Measurements from ENCODE around the gene ARMCX6. TPM values are rescaled to one million over a fixed set of nuclear protein-coding genes. Genes with fewer than 3 reads are reported as not detected.
"Not testable (repeated sequence)": the region's sequence is repeated elsewhere in the genome, so short reads cannot be mapped to it uniquely, and the experiment has no call there.

The ARMCX6 gene
- total and polyA plus RNA-seq, 2 of the 4 experiments (the other 2 are of a cell fraction): 29.0 to 81.3 TPM

DNA sequence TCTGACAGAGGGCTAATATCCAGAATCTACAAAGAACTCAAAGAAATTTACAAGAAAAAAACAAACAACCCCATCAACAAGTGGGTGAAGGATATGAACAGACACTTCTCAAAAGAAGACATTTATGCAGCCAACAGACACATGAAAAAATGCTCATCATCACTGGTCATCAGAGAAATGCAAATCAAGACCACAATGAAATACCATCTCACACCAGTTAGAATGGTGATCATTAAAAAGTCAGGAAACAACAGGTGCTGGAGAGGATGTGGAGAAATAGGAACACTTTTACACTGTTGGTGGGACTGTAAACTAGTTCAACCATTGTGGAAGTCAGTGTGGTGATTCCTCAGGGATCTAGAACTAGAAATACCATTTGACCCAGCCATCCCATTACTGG, 29.9 kb upstream of the ARMCX6 start:
- H3K36me3 ChIP-seq (ENCODE audit: control insufficient read depth, insufficient read depth, low read length); intact Hi-C loops (cut with micrococcal nuclease); H3K4me2 ChIP-seq (ENCODE audit: low read depth, low read length); H3K9me3 ChIP-seq (ENCODE audit: control insufficient read depth, insufficient read depth, low read length); H2AK5ac ChIP-seq (ENCODE audit: low read depth, low read length); POLR2A ChIA-PET (ENCODE audit: unreplicated experiment); H2BK5ac ChIP-seq (ENCODE audit: low read depth, low read length, poor library complexity, severe bottlenecking); H2BK20ac ChIP-seq (ENCODE audit: low read depth, low read length); H2BK15ac ChIP-seq (ENCODE audit: low read depth, low read length); H3K79me1 ChIP-seq (ENCODE audit: low read depth in 1 of 2, low read length in 2 of 2); H2BK120ac ChIP-seq (ENCODE audit: low read depth, low read length); H3K14ac ChIP-seq (replicated peaks; ENCODE audit: low read depth, low read length); H3K4me3 ChIP-seq (ENCODE audit: insufficient read depth, low read depth, low read length); DNase-seq; H3K27me3 ChIP-seq (ENCODE audit: control insufficient read depth, insufficient read depth, low read length); H2AFZ ChIP-seq (replicated peaks; ENCODE audit: low read length, poor library complexity); H4K5ac ChIP-seq (ENCODE audit: low read depth, low read length); H3K56ac ChIP-seq (ENCODE audit: extremely low read depth, insufficient read depth, low read length); H3K9me1 ChIP-seq (ENCODE audit: insufficient read depth, low read length); H3K4me1 ChIP-seq (ENCODE audit: control insufficient read depth, insufficient read depth, low read length); H3K4ac ChIP-seq (ENCODE audit: low read depth, low read length); H4K91ac ChIP-seq (ENCODE audit: insufficient read depth, low read depth, low read length); in situ Hi-C loops (cut with MboI; ENCODE audit: low sequenced_read_pairs); CTCF ChIA-PET; H3K9ac ChIP-seq (ENCODE audit: low read depth, low read length); dilution Hi-C loops (cut with HindIII; ENCODE audit: low sequenced_read_pairs, unreplicated experiment); H2AK9ac ChIP-seq (replicated peaks; ENCODE audit: low read depth, low read length, poor library complexity); H3K23ac ChIP-seq (ENCODE audit: low read depth, low read length); H3K27ac ChIP-seq (ENCODE audit: insufficient read depth, low read length); H4K8ac ChIP-seq (ENCODE audit: low read depth in 2 of 2, low read length in 2 of 2); BruUV-seq (replicated peaks); H4K20me1 ChIP-seq (ENCODE audit: insufficient read depth, low read length); H3K18ac ChIP-seq (ENCODE audit: low read depth, low read length); ATAC-seq (ENCODE audit: low read depth): not testable (repeated sequence)

Data from IMR-90 (cell line).